T1000 (cell line): ENCODE measurements around the gene WWOX.

ENCODE experiments used
- DNase-seq: peaks from one replicate; lab custom pipeline; 2025; ENCODE audit warnings: mixed read lengths; lab: John Stamatoyannopoulos, UW

Gene WWOX

GRCh38 chr16:78146807-78147206, 47.4 kb downstream of the WWOX start:
- DNase-seq = no peak

- no peak for DNase-seq
These were observed 48.5 kb downstream of the WWOX start for GRCh38 chr16:78147911-78148401.

GRCh38 chr16:78150233-78150632, 50.8 kb downstream of the WWOX start:
- no peak for DNase-seq

GRCh38 chr16:78154729-78155461, 55.4 kb downstream of the WWOX start:
- no peak for DNase-seq

GRCh38 chr16:78155791-78156345, 56.4 kb downstream of the WWOX start:
- DNase-seq = no peak

GRCh38 chr16:78161023-78161729, 61.7 kb downstream of the WWOX start:
- no peak for DNase-seq

GRCh38 chr16:78163772-78164670, 64.6 kb downstream of the WWOX start:
- no peak for DNase-seq

GRCh38 chr16:78170494-78170933, 71.1 kb downstream of the WWOX start:
- no peak for DNase-seq

- no peak for DNase-seq
These were observed 75.8 kb downstream of the WWOX start for GRCh38 chr16:78175287-78175686.

GRCh38 chr16:78176435-78176834, 77.0 kb downstream of the WWOX start:
- no peak for DNase-seq

- no peak for DNase-seq
These were observed 77.8 kb downstream of the WWOX start for GRCh38 chr16:78177218-78177617.

- DNase-seq = no peak
These were observed 78.5 kb downstream of the WWOX start for GRCh38 chr16:78177987-78178386.

- DNase-seq = no peak
These were observed 80.2 kb downstream of the WWOX start for GRCh38 chr16:78179666-78180065.

- no peak for DNase-seq
These were observed 80.9 kb downstream of the WWOX start for GRCh38 chr16:78180349-78180748.

- no peak for DNase-seq
These were observed 84.2 kb downstream of the WWOX start for GRCh38 chr16:78183437-78184237.

- DNase-seq = no peak
These were observed 85.1 kb downstream of the WWOX start for GRCh38 chr16:78184238-78185183.

GRCh38 chr16:78189121-78189520, 89.7 kb downstream of the WWOX start:
- no peak for DNase-seq

GRCh38 chr16:78192734-78193488, 93.5 kb downstream of the WWOX start:
- no peak for DNase-seq

GRCh38 chr16:78194948-78195347, 95.5 kb downstream of the WWOX start:
- DNase-seq = no peak
